A673 (cell line): ENCODE data around the gene CCSER1.

ENCODE experiments used
- EZH2 ChIP-seq: fragments of 200-600 bp; sonication (generic); IDR thresholded peaks from 2 replicates; pipeline ENCODE4 v1.6.1; 2017; ENCODE audit warnings: borderline replicate concordance, low read depth, mild to moderate bottlenecking, mixed read lengths, antibody characterized with exemption, low read length; ENCODE audit not compliant: poor library complexity, severe bottlenecking
- TF ChIP-seq, protein P1 (sequence below): fragments of 300-800, 200-600 bp; sonication (generic); conservative IDR thresholded peaks from 2 replicates; pipeline ENCODE4 v1.5.1; 2017; ENCODE audit warnings: low read depth, mild to moderate bottlenecking, antibody characterized with exemption, low read length, moderate library complexity, mixed read lengths

DNA sequence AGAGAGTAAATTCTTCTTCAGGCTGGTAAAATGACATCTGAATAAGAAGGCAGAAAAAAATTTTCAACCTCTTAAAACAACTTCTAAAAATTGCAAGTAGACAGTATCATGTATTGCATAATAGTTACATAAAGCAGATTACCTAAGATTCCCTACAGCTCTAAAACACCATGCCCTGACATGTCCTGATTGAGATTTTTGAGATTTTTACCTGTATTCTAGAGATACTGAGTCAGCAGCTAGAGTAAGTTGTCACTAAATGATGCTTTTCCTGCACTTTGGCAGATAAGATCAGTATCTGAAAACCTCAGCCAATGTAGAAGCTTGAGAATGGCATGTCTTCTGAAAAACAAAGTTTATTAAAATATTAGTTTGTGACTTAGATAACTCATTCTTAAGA lies 713.6 kb downstream of the CCSER1 start:
- TF ChIP-seq, protein P1, sequence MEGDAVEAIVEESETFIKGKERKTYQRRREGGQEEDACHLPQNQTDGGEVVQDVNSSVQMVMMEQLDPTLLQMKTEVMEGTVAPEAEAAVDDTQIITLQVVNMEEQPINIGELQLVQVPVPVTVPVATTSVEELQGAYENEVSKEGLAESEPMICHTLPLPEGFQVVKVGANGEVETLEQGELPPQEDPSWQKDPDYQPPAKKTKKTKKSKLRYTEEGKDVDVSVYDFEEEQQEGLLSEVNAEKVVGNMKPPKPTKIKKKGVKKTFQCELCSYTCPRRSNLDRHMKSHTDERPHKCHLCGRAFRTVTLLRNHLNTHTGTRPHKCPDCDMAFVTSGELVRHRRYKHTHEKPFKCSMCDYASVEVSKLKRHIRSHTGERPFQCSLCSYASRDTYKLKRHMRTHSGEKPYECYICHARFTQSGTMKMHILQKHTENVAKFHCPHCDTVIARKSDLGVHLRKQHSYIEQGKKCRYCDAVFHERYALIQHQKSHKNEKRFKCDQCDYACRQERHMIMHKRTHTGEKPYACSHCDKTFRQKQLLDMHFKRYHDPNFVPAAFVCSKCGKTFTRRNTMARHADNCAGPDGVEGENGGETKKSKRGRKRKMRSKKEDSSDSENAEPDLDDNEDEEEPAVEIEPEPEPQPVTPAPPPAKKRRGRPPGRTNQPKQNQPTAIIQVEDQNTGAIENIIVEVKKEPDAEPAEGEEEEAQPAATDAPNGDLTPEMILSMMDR, result no peak
- TF ChIP-seq EZH2, result no peak
